ENCODE results near the gene CCDC134. TPM values are rescaled to one million over a fixed set of nuclear protein-coding genes. Genes with fewer than 3 reads are reported as not detected.

CCDC134 gene
- total RNA-seq, 1 donor from 2014 or later = 16.9 TPM

DNA sequence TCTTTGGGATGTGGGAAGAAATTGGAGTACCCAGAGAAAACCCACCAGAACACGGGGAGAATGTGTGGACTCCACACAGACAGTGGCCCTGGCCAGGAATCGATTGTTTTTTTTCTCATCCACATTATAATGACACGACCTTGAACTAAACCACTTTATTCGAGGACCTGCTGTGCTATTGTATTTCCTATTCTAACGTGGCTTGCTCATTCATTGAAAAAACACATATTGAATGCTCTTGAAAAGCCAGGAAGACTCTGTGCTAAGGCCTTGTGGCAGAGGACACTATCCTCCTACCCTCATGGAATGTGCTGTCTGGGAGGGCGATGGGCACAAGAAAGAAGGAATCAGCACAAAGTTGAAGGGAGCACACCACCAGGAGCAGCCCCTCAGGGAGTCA, 23.3 kb downstream of the CCDC134 start:
- H3K4me1 Mint-ChIP-seq = peaks cover 18% of the 10 kb centered on the region
- no peaks in the 10 kb centered on the region for H3K27me3 Mint-ChIP-seq (ENCODE audit: low read depth)
- H3K9me3 Mint-ChIP-seq = no peaks in the 10 kb centered on the region
- DNase-seq (ENCODE audit: low spot score in 2 of 2, unreplicated experiment in 2 of 2) = no peak
- no peak overlapping the region for H3K27ac Mint-ChIP-seq
- TF ChIP-seq, protein P1, sequence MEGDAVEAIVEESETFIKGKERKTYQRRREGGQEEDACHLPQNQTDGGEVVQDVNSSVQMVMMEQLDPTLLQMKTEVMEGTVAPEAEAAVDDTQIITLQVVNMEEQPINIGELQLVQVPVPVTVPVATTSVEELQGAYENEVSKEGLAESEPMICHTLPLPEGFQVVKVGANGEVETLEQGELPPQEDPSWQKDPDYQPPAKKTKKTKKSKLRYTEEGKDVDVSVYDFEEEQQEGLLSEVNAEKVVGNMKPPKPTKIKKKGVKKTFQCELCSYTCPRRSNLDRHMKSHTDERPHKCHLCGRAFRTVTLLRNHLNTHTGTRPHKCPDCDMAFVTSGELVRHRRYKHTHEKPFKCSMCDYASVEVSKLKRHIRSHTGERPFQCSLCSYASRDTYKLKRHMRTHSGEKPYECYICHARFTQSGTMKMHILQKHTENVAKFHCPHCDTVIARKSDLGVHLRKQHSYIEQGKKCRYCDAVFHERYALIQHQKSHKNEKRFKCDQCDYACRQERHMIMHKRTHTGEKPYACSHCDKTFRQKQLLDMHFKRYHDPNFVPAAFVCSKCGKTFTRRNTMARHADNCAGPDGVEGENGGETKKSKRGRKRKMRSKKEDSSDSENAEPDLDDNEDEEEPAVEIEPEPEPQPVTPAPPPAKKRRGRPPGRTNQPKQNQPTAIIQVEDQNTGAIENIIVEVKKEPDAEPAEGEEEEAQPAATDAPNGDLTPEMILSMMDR (IDR thresholded peaks at IDR 0.05; ENCODE audit: unreplicated experiment) = no peak
- H3K36me3 Mint-ChIP-seq = peaks cover 9% of the 10 kb centered on the region
- no peak overlapping the region for H3K4me3 Mint-ChIP-seq

DNA sequence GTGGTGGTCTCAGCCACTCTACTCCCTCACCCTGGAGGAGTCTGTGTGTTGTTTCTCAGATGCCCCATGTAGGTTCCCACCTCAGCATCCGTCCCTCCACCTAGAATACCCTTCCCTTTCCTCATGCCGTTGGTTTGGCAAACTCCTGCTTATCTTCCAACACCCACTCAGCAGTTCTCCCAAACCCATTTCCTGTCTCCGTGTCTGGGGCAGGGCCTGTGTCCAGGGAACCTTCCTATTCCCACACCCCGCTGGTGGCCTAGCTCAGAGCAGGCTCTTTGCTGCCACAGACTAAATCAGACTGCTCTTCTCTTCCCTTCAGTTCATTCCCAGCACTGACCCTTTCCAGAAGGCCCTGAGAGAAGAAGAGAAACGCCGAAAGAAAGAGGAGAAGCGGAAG, 24.9 kb downstream of the CCDC134 start:
- Mint-ChIP-seq H3K4me1 (peaks cover 18% of the 10 kb centered on the region), H3K27ac (peak overlapping the region; percentile 86), H3K36me3 (peaks cover 4% of the 10 kb centered on the region), H3K9me3 (no peaks in the 10 kb centered on the region), H3K4me3 (no peak overlapping the region), H3K27me3 (ENCODE audit: low read depth) (no peaks in the 10 kb centered on the region)
- no peak for DNase-seq (ENCODE audit: low spot score in 2 of 2, unreplicated experiment in 2 of 2)
- TF ChIP-seq, protein P1 (IDR thresholded peaks at IDR 0.05; ENCODE audit: unreplicated experiment) = no peak

DNA sequence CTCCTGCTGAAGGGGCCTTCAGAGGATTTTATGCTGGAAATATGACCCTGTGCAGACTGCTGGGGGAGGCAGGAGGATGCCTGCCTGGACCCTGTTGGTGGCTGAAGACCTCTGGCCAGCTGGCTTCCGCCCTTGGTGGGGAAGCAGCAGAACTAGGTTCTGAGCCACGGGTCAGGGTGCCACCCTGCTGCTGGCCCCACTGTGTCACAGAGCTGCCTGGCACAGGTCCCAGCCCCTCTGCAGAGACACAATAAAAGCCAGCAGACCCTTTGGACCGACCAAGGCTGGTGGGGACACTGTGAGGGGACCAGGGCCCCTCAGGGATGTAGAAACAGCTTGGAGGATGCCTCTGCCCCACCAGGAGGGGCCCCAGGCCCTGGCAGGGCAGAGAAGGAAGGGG, 25.5 kb downstream of the CCDC134 start:
- DNase-seq (ENCODE audit: low spot score in 2 of 2, unreplicated experiment in 2 of 2) = no peak

DNA sequence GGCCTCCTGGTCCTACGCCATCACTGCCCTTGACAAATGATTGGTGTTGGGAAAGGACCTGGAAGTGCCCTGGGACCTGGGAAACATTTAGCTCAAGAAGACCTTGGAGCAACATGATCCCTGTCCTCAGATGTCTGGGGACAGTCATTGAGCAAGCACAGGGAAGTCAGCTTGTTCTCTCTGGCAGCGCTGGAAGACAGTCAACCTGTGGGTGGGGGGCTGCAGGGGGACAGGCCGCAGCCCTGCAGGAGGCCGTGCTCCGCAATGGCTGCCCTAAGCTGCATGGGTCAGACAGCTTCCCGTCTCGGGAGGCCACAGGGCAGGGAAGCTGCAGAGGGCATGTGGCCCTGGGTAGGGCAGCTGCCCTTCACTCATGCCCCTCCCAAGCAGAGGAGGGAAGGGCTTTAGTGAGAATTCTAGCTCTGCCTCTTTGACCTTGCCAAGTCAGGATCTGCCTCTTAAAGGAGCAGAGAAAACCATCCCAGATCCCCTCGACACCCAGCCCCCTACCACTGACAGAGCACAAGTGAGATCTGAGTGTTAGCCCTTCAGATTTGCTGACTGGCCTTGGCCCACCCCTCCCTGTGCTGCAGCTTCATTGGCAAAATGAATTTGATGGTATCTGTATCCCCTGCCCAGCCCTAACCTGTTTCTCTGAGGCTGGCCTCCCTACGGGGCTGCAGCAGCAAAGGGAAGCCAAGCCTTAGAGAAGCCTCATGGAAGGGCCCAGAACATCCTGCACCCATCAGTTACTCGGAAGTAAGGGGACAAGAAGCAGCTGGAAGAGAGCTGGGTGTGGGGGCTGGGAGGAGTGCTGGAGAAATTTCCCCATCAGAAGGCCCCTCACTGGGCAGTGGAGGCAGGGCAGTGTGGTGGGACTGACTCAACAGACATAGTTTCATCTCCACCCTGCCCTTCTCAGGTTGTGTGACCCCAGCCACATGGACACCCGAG, 26.2 kb downstream of the CCDC134 start:
- DNase-seq (ENCODE audit: low spot score in 2 of 2, unreplicated experiment in 2 of 2) = no peak
- Mint-ChIP-seq H3K4me1 (peaks cover 18% of the 10 kb centered on the region), H3K27ac (peak overlapping the region; percentile 63), H3K27me3 (ENCODE audit: low read depth) (no peaks in the 10 kb centered on the region), H3K9me3 (no peaks in the 10 kb centered on the region), H3K36me3 (peaks cover 4% of the 10 kb centered on the region), H3K4me3 (no peak overlapping the region)
- TF ChIP-seq, protein P1 (IDR thresholded peaks at IDR 0.05; ENCODE audit: unreplicated experiment) = no peak

More for the DNA sequence above, 25.5 kb downstream of the CCDC134 start:
- H3K36me3 Mint-ChIP-seq = peaks cover 4% of the 10 kb centered on the region
- no peak overlapping the region for H3K4me3 Mint-ChIP-seq
- no peaks in the 10 kb centered on the region for H3K27me3 Mint-ChIP-seq (ENCODE audit: low read depth)
- H3K4me1 Mint-ChIP-seq = peaks cover 18% of the 10 kb centered on the region
- peak overlapping the region; percentile 86 for H3K27ac Mint-ChIP-seq
- TF ChIP-seq, protein P1 (IDR thresholded peaks at IDR 0.05; ENCODE audit: unreplicated experiment) = no peak
- H3K9me3 Mint-ChIP-seq = no peaks in the 10 kb centered on the region

DNA sequence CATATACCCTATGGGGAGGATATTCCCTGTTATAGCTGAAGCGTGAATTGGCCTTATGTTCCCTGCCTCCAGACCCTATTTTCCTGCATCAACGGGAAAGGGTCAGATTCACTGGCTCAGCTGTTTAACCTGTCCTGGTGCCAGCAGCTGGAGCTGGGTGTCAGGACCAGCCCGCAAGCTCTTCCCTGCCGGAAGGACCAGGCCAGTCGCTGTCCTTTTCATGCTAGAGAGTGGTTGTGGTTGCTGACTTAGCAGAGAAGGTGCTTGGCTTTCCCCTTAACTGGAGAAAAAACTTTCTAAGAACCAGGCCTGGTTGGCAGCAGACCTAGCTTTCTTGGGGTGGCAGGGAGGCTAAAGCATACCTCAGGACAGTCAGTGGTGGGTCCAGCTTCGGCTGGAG, 27.2 kb downstream of the CCDC134 start:
- H3K36me3 Mint-ChIP-seq = peaks cover 4% of the 10 kb centered on the region
- H3K4me3 Mint-ChIP-seq = no peak overlapping the region
- no peaks in the 10 kb centered on the region for H3K27me3 Mint-ChIP-seq (ENCODE audit: low read depth)
- TF ChIP-seq, protein P1 (IDR thresholded peaks at IDR 0.05; ENCODE audit: unreplicated experiment) = no peak
- peaks cover 22% of the 10 kb centered on the region for H3K4me1 Mint-ChIP-seq
- no peak for DNase-seq (ENCODE audit: low spot score in 2 of 2, unreplicated experiment in 2 of 2)
- H3K9me3 Mint-ChIP-seq = no peaks in the 10 kb centered on the region
- H3K27ac Mint-ChIP-seq = peak overlapping the region; percentile 29

All from mesothelial cell of epicardium (in vitro differentiated cells).